ENCODE measurements around the gene SIN3B. TPM values are rescaled to one million over a fixed set of nuclear protein-coding genes. Genes with fewer than 3 reads are reported as not detected.

SIN3B gene
- polyA plus RNA-seq, 3 donors = 7.2 to 154 (median 10.2) TPM

GRCh38 chr19:16890461-16891184, 61.4 kb downstream of the SIN3B start:
- H3K4me1 Mint-ChIP-seq = peaks cover 35% of the 10 kb centered on the region
- Histone ChIP-seq H2AFZ (ENCODE audit: insufficient read depth, low read depth, low read length, poor library complexity, severe bottlenecking) (no peak overlapping the region), H3K9ac (ENCODE audit: insufficient read depth, low read length, poor library complexity, severe bottlenecking) (no peak overlapping the region), H3K27ac (ENCODE audit: low read depth in 1 of 2, low read length in 2 of 2) (no peak overlapping the region), H3K4me2 (replicated peaks; ENCODE audit: extremely low read depth, low read length, poor library complexity, severe bottlenecking) (no peak overlapping the region), H3K4me3 (replicated peaks in 1 of 3; ENCODE audit: low read depth in 2 of 3, low read length in 3 of 3) (no peak overlapping the region), H3K9me3 (replicated peaks in 1 of 2; ENCODE audit: control insufficient read depth in 1 of 2, insufficient read depth in 1 of 2, low read length in 2 of 2) (no peaks in the 10 kb centered on the region), H4K20me1 (ENCODE audit: insufficient read depth, low read length) (no peaks in the 10 kb centered on the region), H3K79me2 (ENCODE audit: insufficient read depth, low read length) (no peaks in the 10 kb centered on the region), H3K36me3 (replicated peaks in 1 of 2; ENCODE audit: control insufficient read depth in 1 of 2, insufficient read depth in 2 of 2, low read length in 2 of 2) (no peaks in the 10 kb centered on the region), H3K4me1 (ENCODE audit: control insufficient read depth in 1 of 2, insufficient read depth in 2 of 2, low read length in 2 of 2) (peaks cover 32 to 40% of the 10 kb centered on the region in 2 donors), H3K27me3 (ENCODE audit: control insufficient read depth in 2 of 2, insufficient read depth in 2 of 2, low read length in 2 of 2) (peaks cover 0 to 61% of the 10 kb centered on the region in 2 donors)
- WGBS (ENCODE audit: insufficient coverage) = 99% methylated on average over 12 of the region's 24 CpGs
- peaks cover 8 to 13% of the 10 kb centered on the region in 2 donors for H3K36me3 Mint-ChIP-seq
- intact Hi-C loops (cut with micrococcal nuclease) = loop anchor here in 1 of 2 donors (5.0 kb wide), 1 partner anchor 58 kb away; no protein-coding TSS in a partner anchor
- peaks cover 50 to 89% (median 56%) of the 10 kb centered on the region in 3 donors for H3K27me3 Mint-ChIP-seq (ENCODE audit: low read depth in 3 of 3)
- H3K4me3 Mint-ChIP-seq = no peak overlapping the region
- DNase-seq = no peak
- peaks cover 0 to 13% (median 5%) of the 10 kb centered on the region in 7 donors for H3K9me3 Mint-ChIP-seq
- H3K27ac Mint-ChIP-seq = peak overlapping the region in 1 of 7 donors; percentile 18
- no peak for TF ChIP-seq CTCF (IDR thresholded peaks at IDR 0.05)

- peaks cover 0 to 59% of the 10 kb centered on the region in 2 donors for H3K27me3 ChIP-seq (ENCODE audit: control insufficient read depth in 2 of 2, insufficient read depth in 2 of 2, low read length in 2 of 2)
- H3K4me3 Mint-ChIP-seq = no peak overlapping the region
- WGBS (ENCODE audit: insufficient coverage) = 92% methylated on average over 11 of the region's 12 CpGs
These were observed 62.6 kb downstream of the SIN3B start for GRCh38 chr19:16891696-16892382.

More at GRCh38 chr19:16891696-16892382, 62.6 kb downstream of the SIN3B start:
- no peak for TF ChIP-seq CTCF (IDR thresholded peaks at IDR 0.05)
- Histone ChIP-seq H3K4me3 (replicated peaks in 1 of 3; ENCODE audit: low read depth in 2 of 3, low read length in 3 of 3) (no peak overlapping the region), H4K20me1 (ENCODE audit: insufficient read depth, low read length) (no peaks in the 10 kb centered on the region), H3K79me2 (ENCODE audit: insufficient read depth, low read length) (no peaks in the 10 kb centered on the region), H3K4me2 (replicated peaks; ENCODE audit: extremely low read depth, low read length, poor library complexity, severe bottlenecking) (no peak overlapping the region), H3K9me3 (replicated peaks in 1 of 2; ENCODE audit: control insufficient read depth in 1 of 2, insufficient read depth in 1 of 2, low read length in 2 of 2) (no peaks in the 10 kb centered on the region), H2AFZ (ENCODE audit: insufficient read depth, low read depth, low read length, poor library complexity, severe bottlenecking) (no peak overlapping the region), H3K9ac (ENCODE audit: insufficient read depth, low read length, poor library complexity, severe bottlenecking) (no peak overlapping the region), H3K36me3 (replicated peaks in 1 of 2; ENCODE audit: control insufficient read depth in 1 of 2, insufficient read depth in 2 of 2, low read length in 2 of 2) (no peaks in the 10 kb centered on the region), H3K27ac (ENCODE audit: low read depth in 1 of 2, low read length in 2 of 2) (no peak overlapping the region), H3K4me1 (ENCODE audit: control insufficient read depth in 1 of 2, insufficient read depth in 2 of 2, low read length in 2 of 2) (peaks cover 41 to 50% of the 10 kb centered on the region in 2 donors)
- peaks cover 52 to 89% (median 57%) of the 10 kb centered on the region in 3 donors for H3K27me3 Mint-ChIP-seq (ENCODE audit: low read depth in 3 of 3)
- DNase-seq = no peak
- peaks cover 40% of the 10 kb centered on the region for H3K4me1 Mint-ChIP-seq
- H3K36me3 Mint-ChIP-seq = peaks cover 8 to 13% of the 10 kb centered on the region in 2 donors
- intact Hi-C loops (cut with micrococcal nuclease) = loop anchor here in 1 of 2 donors (5.0 kb wide), 1 partner anchor 60 kb away; no protein-coding TSS in a partner anchor
- peak overlapping the region in 1 of 7 donors; percentile 46 for H3K27ac Mint-ChIP-seq
- H3K9me3 Mint-ChIP-seq = peaks cover 0 to 13% (median 2%) of the 10 kb centered on the region in 7 donors

All from CD14-positive monocyte (primary cell).